ENCODE results near the gene DCHS2. TPM values are rescaled to one million over a fixed set of nuclear protein-coding genes. Genes with fewer than 3 reads are reported as not detected.

DCHS2 gene
- total RNA-seq, 1 donor from 2014 or later = 0.13 TPM

DNA sequence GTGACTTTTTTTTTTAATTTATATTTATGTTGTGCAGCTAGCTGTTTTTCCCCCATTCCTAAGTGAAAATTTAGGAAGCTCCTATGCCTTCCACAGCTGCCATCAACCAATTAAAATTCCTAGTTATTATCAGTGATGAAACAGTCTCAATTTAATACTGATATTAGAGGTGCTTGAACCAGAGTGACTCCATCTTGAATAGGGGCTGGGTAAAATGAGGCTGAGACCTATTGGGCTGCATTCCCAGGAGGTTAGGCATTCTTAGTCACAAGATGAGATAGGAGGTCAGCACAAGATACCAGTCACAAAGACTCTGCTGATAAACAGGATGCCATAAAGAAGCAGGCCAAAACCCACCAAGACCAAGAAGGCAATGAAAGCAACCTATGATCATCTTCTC, 136.7 kb downstream of the DCHS2 start:
- peaks cover 21% of the 10 kb centered on the region for H3K27me3 Mint-ChIP-seq (ENCODE audit: unreplicated experiment)
- TF ChIP-seq, protein P1, sequence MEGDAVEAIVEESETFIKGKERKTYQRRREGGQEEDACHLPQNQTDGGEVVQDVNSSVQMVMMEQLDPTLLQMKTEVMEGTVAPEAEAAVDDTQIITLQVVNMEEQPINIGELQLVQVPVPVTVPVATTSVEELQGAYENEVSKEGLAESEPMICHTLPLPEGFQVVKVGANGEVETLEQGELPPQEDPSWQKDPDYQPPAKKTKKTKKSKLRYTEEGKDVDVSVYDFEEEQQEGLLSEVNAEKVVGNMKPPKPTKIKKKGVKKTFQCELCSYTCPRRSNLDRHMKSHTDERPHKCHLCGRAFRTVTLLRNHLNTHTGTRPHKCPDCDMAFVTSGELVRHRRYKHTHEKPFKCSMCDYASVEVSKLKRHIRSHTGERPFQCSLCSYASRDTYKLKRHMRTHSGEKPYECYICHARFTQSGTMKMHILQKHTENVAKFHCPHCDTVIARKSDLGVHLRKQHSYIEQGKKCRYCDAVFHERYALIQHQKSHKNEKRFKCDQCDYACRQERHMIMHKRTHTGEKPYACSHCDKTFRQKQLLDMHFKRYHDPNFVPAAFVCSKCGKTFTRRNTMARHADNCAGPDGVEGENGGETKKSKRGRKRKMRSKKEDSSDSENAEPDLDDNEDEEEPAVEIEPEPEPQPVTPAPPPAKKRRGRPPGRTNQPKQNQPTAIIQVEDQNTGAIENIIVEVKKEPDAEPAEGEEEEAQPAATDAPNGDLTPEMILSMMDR (IDR thresholded peaks at IDR 0.05) = no peak
- no peak overlapping the region for H3K27ac Mint-ChIP-seq (ENCODE audit: unreplicated experiment)
- no peak overlapping the region for H3K4me3 Mint-ChIP-seq (ENCODE audit: unreplicated experiment)
- no peak for DNase-seq (ENCODE audit: extremely low spot score, unreplicated experiment)
- no peaks in the 10 kb centered on the region for H3K36me3 Mint-ChIP-seq (ENCODE audit: unreplicated experiment)
- H3K9me3 Mint-ChIP-seq (ENCODE audit: unreplicated experiment) = no peaks in the 10 kb centered on the region
- no peaks in the 10 kb centered on the region for H3K4me1 Mint-ChIP-seq (ENCODE audit: unreplicated experiment)

DNA sequence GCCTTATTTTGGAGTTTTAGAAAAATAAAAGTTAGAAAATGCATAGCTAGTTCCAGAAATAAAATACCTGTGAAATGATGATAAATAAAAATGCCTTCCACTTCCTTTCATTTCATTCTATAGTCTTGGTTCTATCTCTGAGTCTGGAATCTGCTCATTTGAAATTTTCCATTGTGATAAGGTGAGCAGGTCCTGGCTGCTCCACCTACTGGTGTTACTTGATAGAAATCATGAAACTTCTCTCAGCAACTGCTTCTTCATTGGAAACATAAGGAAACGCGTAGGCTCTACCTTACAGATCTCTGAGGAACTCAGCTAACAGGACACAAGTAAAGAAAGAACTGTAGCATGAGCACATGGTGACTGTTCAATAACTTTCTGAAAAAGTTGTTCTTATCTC, 141.8 kb downstream of the DCHS2 start:
- DNase-seq (ENCODE audit: extremely low spot score, unreplicated experiment) = no peak
- Mint-ChIP-seq H3K27me3 (ENCODE audit: unreplicated experiment) (peaks cover 22% of the 10 kb centered on the region), H3K4me3 (ENCODE audit: unreplicated experiment) (no peak overlapping the region), H3K36me3 (ENCODE audit: unreplicated experiment) (no peaks in the 10 kb centered on the region), H3K9me3 (ENCODE audit: unreplicated experiment) (no peaks in the 10 kb centered on the region), H3K4me1 (ENCODE audit: unreplicated experiment) (no peaks in the 10 kb centered on the region), H3K27ac (ENCODE audit: unreplicated experiment) (no peak overlapping the region)
- TF ChIP-seq, protein P1 (IDR thresholded peaks at IDR 0.05) = peak; percentile 47

DNA sequence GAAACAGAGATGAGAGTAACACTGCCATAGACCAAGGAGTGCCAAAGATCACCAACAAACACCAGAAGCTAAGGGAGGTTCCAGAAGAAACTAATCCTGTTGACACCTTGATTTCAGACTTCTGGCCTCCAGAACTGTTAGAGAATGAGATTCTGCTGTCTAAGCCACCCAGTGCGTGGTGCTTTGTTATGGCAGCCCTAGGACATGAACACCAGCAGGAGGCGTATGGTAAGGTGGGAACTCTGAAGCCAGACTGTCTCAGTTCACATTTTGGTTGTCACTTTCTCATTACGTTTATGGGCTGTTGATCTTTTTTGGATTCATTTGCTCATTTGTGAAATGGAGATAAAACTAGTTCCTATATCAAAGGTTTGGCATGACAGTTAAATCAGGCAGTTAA, 142.9 kb downstream of the DCHS2 start:
- Mint-ChIP-seq H3K4me1 (ENCODE audit: unreplicated experiment) (no peaks in the 10 kb centered on the region), H3K27ac (ENCODE audit: unreplicated experiment) (no peak overlapping the region), H3K27me3 (ENCODE audit: unreplicated experiment) (peaks cover 22% of the 10 kb centered on the region), H3K9me3 (ENCODE audit: unreplicated experiment) (no peaks in the 10 kb centered on the region), H3K36me3 (ENCODE audit: unreplicated experiment) (no peaks in the 10 kb centered on the region), H3K4me3 (ENCODE audit: unreplicated experiment) (no peak overlapping the region)
- DNase-seq (ENCODE audit: extremely low spot score, unreplicated experiment) = no peak
- TF ChIP-seq, protein P1 (IDR thresholded peaks at IDR 0.05) = no peak

DNA sequence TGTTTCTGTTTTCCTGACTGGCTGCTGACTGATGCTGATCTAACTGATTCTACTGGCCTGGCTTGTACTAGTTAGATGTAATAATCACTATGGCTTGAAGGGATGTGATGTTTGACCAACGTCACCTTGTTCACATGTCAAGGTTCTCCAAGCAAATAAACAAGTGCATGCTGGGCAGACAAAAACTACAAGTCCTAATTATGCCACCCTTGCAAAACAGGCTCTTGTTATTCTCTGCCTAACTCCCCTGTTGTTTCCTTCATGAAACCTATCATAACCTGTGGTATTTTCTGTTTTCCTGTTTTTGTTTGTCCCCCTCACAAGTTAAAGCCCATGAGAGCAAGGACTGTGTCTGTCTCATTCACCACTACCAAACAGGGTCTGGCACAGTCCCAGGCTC, 146.2 kb downstream of the DCHS2 start:
- no peaks in the 10 kb centered on the region for H3K36me3 Mint-ChIP-seq (ENCODE audit: unreplicated experiment)
- H3K27me3 Mint-ChIP-seq (ENCODE audit: unreplicated experiment) = peaks cover 16% of the 10 kb centered on the region
- TF ChIP-seq, protein P1 (IDR thresholded peaks at IDR 0.05) = no peak
- no peaks in the 10 kb centered on the region for H3K4me1 Mint-ChIP-seq (ENCODE audit: unreplicated experiment)
- DNase-seq (ENCODE audit: extremely low spot score, unreplicated experiment) = no peak
- H3K9me3 Mint-ChIP-seq (ENCODE audit: unreplicated experiment) = no peaks in the 10 kb centered on the region
- H3K4me3 Mint-ChIP-seq (ENCODE audit: unreplicated experiment) = no peak overlapping the region
- H3K27ac Mint-ChIP-seq (ENCODE audit: unreplicated experiment) = no peak overlapping the region

DNA sequence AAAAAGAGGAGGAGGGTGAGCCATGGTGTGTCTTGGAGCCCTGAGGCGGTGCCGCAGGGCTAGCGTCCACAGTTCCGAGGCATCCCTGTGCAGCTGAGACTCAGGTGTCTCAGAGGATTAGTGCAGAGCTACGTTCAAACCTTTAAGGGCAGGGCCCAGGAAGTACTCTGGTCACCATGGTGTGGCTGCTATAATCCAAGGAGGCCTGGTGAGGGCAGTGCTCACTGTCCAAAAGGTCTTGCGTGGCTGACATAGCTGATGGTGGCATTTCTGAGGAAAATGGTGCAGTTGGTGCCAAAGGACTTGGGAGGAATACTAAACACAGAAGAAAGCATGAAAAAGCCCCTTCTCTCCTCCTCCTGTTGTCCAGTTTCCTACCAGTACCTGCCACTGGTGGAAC, 146.9 kb downstream of the DCHS2 start:
- Mint-ChIP-seq H3K9me3 (ENCODE audit: unreplicated experiment) (no peaks in the 10 kb centered on the region), H3K4me1 (ENCODE audit: unreplicated experiment) (no peaks in the 10 kb centered on the region), H3K27me3 (ENCODE audit: unreplicated experiment) (peaks cover 13% of the 10 kb centered on the region), H3K27ac (ENCODE audit: unreplicated experiment) (no peak overlapping the region), H3K4me3 (ENCODE audit: unreplicated experiment) (no peak overlapping the region), H3K36me3 (ENCODE audit: unreplicated experiment) (no peaks in the 10 kb centered on the region)
- TF ChIP-seq, protein P1 (IDR thresholded peaks at IDR 0.05) = no peak
- DNase-seq (ENCODE audit: extremely low spot score, unreplicated experiment) = no peak
